HCT116 (cell line): Measurements from ENCODE around the gene KCNE5. TPM values are rescaled to one million over a fixed set of nuclear protein-coding genes. Genes with fewer than 3 reads are reported as not detected.

Experiments used
- ATAC-seq: fragments of 200-7000 bp; cut with Tn5 transposase; 2 replicates; pipeline ENCODE4 v1.9.1; 2020; ENCODE audit warnings: mild to moderate bottlenecking, moderate library complexity
- BruUV-seq: library from RNA; stranded (reverse); fragments of 400-500 nt; replicated peaks from 2 replicates; lab custom pipeline; 2021; lab: Mats Ljungman, UMichigan
- CTCF ChIA-PET: fragments of 300-600 bp; sonication (Branson Sonifier 250); formaldehyde crosslinking; loops from one replicate; lab custom pipeline; 2021; ENCODE audit warnings: antibody characterized with exemption; lab: Charles Lee
- POLR2A ChIA-PET: fragments of 300-600, 350-600 bp; sonication (Branson Sonifier 250); formaldehyde crosslinking; loops from one replicate; lab custom pipeline; 2021; ENCODE audit warnings: antibody characterized with exemption; lab: Charles Lee
- RAD21 ChIA-PET, 2 experiments: fragments of 300-600 bp; sonication (Branson Sonifier 250); formaldehyde crosslinking; loops; one replicate each; lab custom pipeline; 2023; ENCODE audit warnings: low total read pairs in 2 of 2; ENCODE audit not compliant: uncharacterized antibody in 2 of 2, unreplicated experiment in 2 of 2, low non-redundant PET in 1 of 2; lab: Charles Lee
- DNase-seq: peaks from one replicate; pipeline ENCODE4 v3.0.0-alpha.2; 2010; ENCODE audit warnings: low read depth, low spot score
- H2AFZ ChIP-seq: fragments of 200-600 bp; shearing (Covaris generic), sonication (generic); 2 replicates; pipeline ENCODE4 v1.6.1; 2017; ENCODE audit warnings: low read depth, mixed run types, mixed read lengths, antibody characterized with exemption, low read length; ENCODE audit not compliant: poor library complexity, severe bottlenecking
- H3K27ac ChIP-seq: 2 replicates; pipeline ENCODE4 v1.5.1; 2012; ENCODE audit warnings: low read depth, low read length
- H3K27me3 ChIP-seq: fragments of 200-600 bp; sonication (generic); 2 replicates; pipeline ENCODE4 v1.6.1; 2016; ENCODE audit warnings: mixed run types, low read length, mixed read lengths; ENCODE audit not compliant: insufficient read depth
- H3K36me3 ChIP-seq, 2 experiments: fragments of 200-500 bp in 1 of 2; fragments of 200-600 bp in 1 of 2; sonication (Bioruptor generic) in 1 of 2; sonication (generic) in 1 of 2; 2 replicates each; pipeline versions ENCODE4 v1.5.1 to v1.6.1; 2014 to 2016; ENCODE audit warnings: low read length in 2 of 2, inconsistent platforms in 1 of 2, mixed read lengths in 1 of 2, mixed run types in 1 of 2; ENCODE audit not compliant: insufficient read depth in 2 of 2, control insufficient read depth in 1 of 2
- H3K4me1 ChIP-seq, 2 experiments: fragments of 200-600 bp in 1 of 2; sonication (generic) in 1 of 2; 2 replicates each; pipeline versions ENCODE4 v1.5.1 to v1.6.1; 2012 to 2017; ENCODE audit warnings: low read length in 2 of 2, inconsistent platforms in 1 of 2, mild to moderate bottlenecking in 1 of 2, mixed read lengths in 1 of 2, mixed run types in 1 of 2, moderate library complexity in 1 of 2; ENCODE audit not compliant: insufficient read depth in 2 of 2, control insufficient read depth in 1 of 2
- H3K4me2 ChIP-seq: fragments of 200-600 bp; sonication (generic); 2 replicates; pipeline ENCODE4 v1.6.1; 2017; ENCODE audit warnings: mixed run types, low read length, mixed read lengths
- H3K4me3 ChIP-seq, 2 experiments: fragments of 200-600 bp in 1 of 2; sonication (generic) in 1 of 2; replicated peaks in 1 of 2; 2 replicates each; pipeline ENCODE4 v1.5.1; 2011 to 2016; ENCODE audit warnings: low read length in 2 of 2, control low read depth in 1 of 2, low read depth in 1 of 2, mild to moderate bottlenecking in 1 of 2, mixed read lengths in 1 of 2, mixed run types in 1 of 2
- H3K79me2 ChIP-seq: fragments of 200-600 bp; sonication (generic); 2 replicates; pipeline ENCODE4 v1.6.1; 2017; ENCODE audit warnings: mild to moderate bottlenecking, mixed run types, low read length, moderate library complexity, mixed read lengths; ENCODE audit not compliant: insufficient read depth
- H3K9ac ChIP-seq: fragments of 200-600 bp; sonication (generic); 2 replicates; pipeline ENCODE4 v1.6.1; 2016; ENCODE audit warnings: low read length, mixed read lengths
- H3K9me2 ChIP-seq: fragments of 200-600 bp; sonication (generic), shearing (Covaris generic); 2 replicates; pipeline ENCODE4 v1.6.1; 2017; ENCODE audit warnings: mixed run types, mild to moderate bottlenecking, moderate library complexity; ENCODE audit not compliant: insufficient read depth
- H3K9me3 ChIP-seq, 2 experiments: fragments of 200-500 bp in 1 of 2; fragments of 200-600 bp in 1 of 2; sonication (Bioruptor generic) in 1 of 2; sonication (generic) in 1 of 2; 2 replicates each; pipeline ENCODE4 v1.6.1; 2014 to 2017; ENCODE audit warnings: low read length in 2 of 2, mixed read lengths in 2 of 2, inconsistent platforms in 1 of 2, low read depth in 1 of 2, mild to moderate bottlenecking in 1 of 2, mixed run types in 1 of 2, moderate library complexity in 1 of 2; ENCODE audit not compliant: control insufficient read depth in 1 of 2, insufficient read depth in 1 of 2
- H4K20me1 ChIP-seq: fragments of 200-600 bp; sonication (generic), shearing (Covaris generic); 2 replicates; pipeline ENCODE4 v1.6.1; 2017; ENCODE audit warnings: mixed run types, mild to moderate bottlenecking, moderate library complexity; ENCODE audit not compliant: insufficient read depth
- CBX3 ChIP-seq: IDR thresholded peaks from 2 replicates; pipeline ENCODE4 v1.6.1; 2012; ENCODE audit warnings: low read depth
- CEBPB ChIP-seq: IDR thresholded peaks from 2 replicates; pipeline ENCODE4 v1.6.1; 2012; ENCODE audit warnings: low read depth
- EGR1 ChIP-seq: IDR thresholded peaks from 2 replicates; pipeline ENCODE4 v1.6.1; 2012; ENCODE audit warnings: low read depth
- ELF1 ChIP-seq: IDR thresholded peaks from 2 replicates; pipeline ENCODE4 v1.6.1; 2012; ENCODE audit warnings: low read depth, borderline replicate concordance
- EZH2 ChIP-seq: fragments of 200-600 bp; sonication (generic); IDR thresholded peaks from 2 replicates; pipeline ENCODE4 v1.6.1; 2017; ENCODE audit warnings: antibody characterized with exemption, mixed run types
- FOSL1 ChIP-seq: IDR thresholded peaks from 2 replicates; pipeline ENCODE4 v1.6.1; 2012; ENCODE audit warnings: low read depth
- MAX ChIP-seq: IDR thresholded peaks from 2 replicates; pipeline ENCODE4 v1.6.1; 2012
- POLR2A ChIP-seq: IDR thresholded peaks from 2 replicates; pipeline ENCODE4 v1.7.0; 2011; ENCODE audit warnings: borderline replicate concordance; ENCODE audit not compliant: insufficient read depth, insufficient read length; ENCODE audit errors: extremely low read depth
- POLR2AphosphoS5 ChIP-seq: IDR thresholded peaks from 2 replicates; pipeline ENCODE4 v1.6.1; 2011; ENCODE audit warnings: mild to moderate bottlenecking, low read depth, low read length, moderate library complexity
- SRF ChIP-seq: IDR thresholded peaks from 2 replicates; pipeline ENCODE4 v1.6.1; 2012; ENCODE audit warnings: low read depth
- TCF7L2 ChIP-seq: IDR thresholded peaks from 2 replicates; pipeline ENCODE4 v1.7.0; 2011; ENCODE audit warnings: borderline replicate concordance, inconsistent platforms; ENCODE audit not compliant: insufficient read depth, insufficient read length; ENCODE audit errors: extremely low read depth
- YY1 ChIP-seq: IDR thresholded peaks from 2 replicates; pipeline ENCODE4 v1.6.1; 2011; ENCODE audit warnings: low read length, low read depth, moderate library complexity, mild to moderate bottlenecking; ENCODE audit not compliant: insufficient replicate concordance; ENCODE audit errors: extremely low read depth
- ZFX ChIP-seq: fragments of 450-650 bp; IDR thresholded peaks from 2 replicates; pipeline ENCODE4 v1.6.1; 2017
- ZNF274 ChIP-seq: fragments of 200-500 bp; sonication (Bioruptor generic); IDR thresholded peaks from 2 replicates; pipeline ENCODE4 v1.6.1; 2014; ENCODE audit warnings: mild to moderate bottlenecking, low read depth, low read length, inconsistent platforms
- intact Hi-C: fragments of 100-400 bp; cut with micrococcal nuclease; formaldehyde crosslinking; loops from 2 replicates; pipeline ENCODE4 v1.10.0; 2022
- total RNA-seq: library from RNA; stranded (reverse); gene quantifications from one replicate; pipeline ENCODE4 v1.2.1, GENCODE V29; 2021; ENCODE audit not compliant: unreplicated experiment
- TF ChIP-seq, protein P1 (sequence below): IDR thresholded peaks from 2 replicates; pipeline ENCODE4 v1.6.1; 2011; ENCODE audit warnings: mild to moderate bottlenecking, low read length, moderate library complexity; ENCODE audit not compliant: insufficient replicate concordance; ENCODE audit errors: extremely low read depth

Gene KCNE5
- total RNA-seq, 1 experiment from 2014 or later: not detected

DNA sequence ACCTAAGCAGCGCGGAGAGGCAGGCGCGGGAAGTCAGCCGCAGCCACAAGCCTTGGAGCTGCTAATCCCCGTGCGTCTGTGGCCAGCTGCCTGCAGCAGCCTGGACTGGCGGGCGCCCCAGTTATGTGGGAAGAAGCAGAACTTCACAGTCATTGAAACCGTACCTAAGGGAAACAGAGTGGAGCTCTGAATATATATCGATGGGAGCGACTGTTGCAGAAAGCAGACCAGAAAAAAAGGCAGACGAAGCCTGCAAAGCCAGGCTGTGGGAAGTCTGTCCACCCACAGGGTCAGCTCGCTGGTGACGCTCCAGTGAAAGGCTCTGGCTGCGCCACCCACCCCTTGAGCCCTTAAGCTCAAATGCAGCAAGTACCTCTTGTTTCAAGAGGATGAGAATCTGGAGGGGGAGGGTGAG, 24.7 kb downstream of the KCNE5 start:
- TF ChIP-seq EGR1: no peak
- TF ChIP-seq MAX: no peak
- TF ChIP-seq, all 23 proteins: peak for 0
- no peaks in the 10 kb centered on the region for H4K20me1 ChIP-seq
- BruUV-seq: no TSS peak
- ChIA-PET CTCF (no interaction called here), RAD21 (no interaction called here), POLR2A (no interaction called here)
- intact Hi-C loops: no loop called here
- H3K9ac ChIP-seq: no peak overlapping the region
- no peak overlapping the region for H3K4me2 ChIP-seq
- H3K79me2 ChIP-seq: no peaks in the 10 kb centered on the region
- ATAC-seq (no peak), DNase-seq (no peak)
- no peak overlapping the region for H2AFZ ChIP-seq
- no peaks in the 10 kb centered on the region for H3K9me2 ChIP-seq
- no peaks in the 10 kb centered on the region for H3K9me3 ChIP-seq
- H3K36me3 ChIP-seq: no peaks in the 10 kb centered on the region
- H3K27ac ChIP-seq: no peak overlapping the region
- peaks cover 4% of the 10 kb centered on the region; the same call in 1 of the 2 replicates for H3K27me3 ChIP-seq
- no peak overlapping the region for H3K4me3 ChIP-seq
- no peaks in the 10 kb centered on the region for H3K4me1 ChIP-seq

DNA sequence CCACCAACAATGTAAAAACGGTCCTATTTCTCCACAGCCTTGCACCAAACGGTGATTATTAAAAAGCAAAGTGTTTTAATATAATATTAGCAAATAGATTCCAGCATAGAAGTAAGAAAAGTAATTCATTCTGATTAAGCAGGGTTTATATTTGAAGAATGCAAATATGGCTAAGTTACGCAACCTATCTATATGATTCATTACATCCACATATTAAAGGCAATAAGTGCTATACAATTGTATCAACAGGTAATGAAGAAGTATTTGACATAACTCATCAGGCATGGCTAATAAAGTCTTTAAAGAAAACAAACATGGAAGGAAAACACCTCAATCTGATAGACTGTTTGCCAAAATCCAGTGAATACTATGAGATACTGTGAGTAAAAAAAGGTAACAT, 29.0 kb downstream of the KCNE5 start:
- no peak for TF ChIP-seq FOSL1
- TF ChIP-seq CEBPB: no peak
- TF ChIP-seq CBX3: no peak
- no peak for TF ChIP-seq POLR2AphosphoS5
- no peak for TF ChIP-seq ZFX
- TF ChIP-seq ELF1: no peak
- TF ChIP-seq, protein P1, sequence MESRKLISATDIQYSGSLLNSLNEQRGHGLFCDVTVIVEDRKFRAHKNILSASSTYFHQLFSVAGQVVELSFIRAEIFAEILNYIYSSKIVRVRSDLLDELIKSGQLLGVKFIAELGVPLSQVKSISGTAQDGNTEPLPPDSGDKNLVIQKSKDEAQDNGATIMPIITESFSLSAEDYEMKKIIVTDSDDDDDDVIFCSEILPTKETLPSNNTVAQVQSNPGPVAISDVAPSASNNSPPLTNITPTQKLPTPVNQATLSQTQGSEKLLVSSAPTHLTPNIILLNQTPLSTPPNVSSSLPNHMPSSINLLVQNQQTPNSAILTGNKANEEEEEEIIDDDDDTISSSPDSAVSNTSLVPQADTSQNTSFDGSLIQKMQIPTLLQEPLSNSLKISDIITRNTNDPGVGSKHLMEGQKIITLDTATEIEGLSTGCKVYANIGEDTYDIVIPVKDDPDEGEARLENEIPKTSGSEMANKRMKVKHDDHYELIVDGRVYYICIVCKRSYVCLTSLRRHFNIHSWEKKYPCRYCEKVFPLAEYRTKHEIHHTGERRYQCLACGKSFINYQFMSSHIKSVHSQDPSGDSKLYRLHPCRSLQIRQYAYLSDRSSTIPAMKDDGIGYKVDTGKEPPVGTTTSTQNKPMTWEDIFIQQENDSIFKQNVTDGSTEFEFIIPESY: no peak
- TF ChIP-seq TCF7L2: no peak
- TF ChIP-seq ZNF274: no peak
- no peak for TF ChIP-seq MAX
- TF ChIP-seq SRF: no peak
- TF ChIP-seq POLR2A: no peak
- TF ChIP-seq YY1: no peak
- no peak for TF ChIP-seq EGR1
- TF ChIP-seq EZH2: no peak
- no peak overlapping the region for H3K9ac ChIP-seq
- H3K36me3 ChIP-seq: no peaks in the 10 kb centered on the region
- POLR2A ChIA-PET: interaction anchor here (0.6 kb wide), 1 partner anchor 63 kb away, joined by 3 read pairs; no protein-coding TSS in a partner anchor
- RAD21 ChIA-PET: no interaction called here
- no peaks in the 10 kb centered on the region for H3K4me1 ChIP-seq
- H3K9me2 ChIP-seq: no peaks in the 10 kb centered on the region
- no peak overlapping the region for H2AFZ ChIP-seq
- H3K9me3 ChIP-seq: no peaks in the 10 kb centered on the region
- no peaks in the 10 kb centered on the region for H3K27me3 ChIP-seq
- H3K4me3 ChIP-seq: no peak overlapping the region
- no peaks in the 10 kb centered on the region for H4K20me1 ChIP-seq
- no peak overlapping the region for H3K4me2 ChIP-seq
- ATAC-seq (no peak), DNase-seq (no peak)
- no peaks in the 10 kb centered on the region for H3K79me2 ChIP-seq
- CTCF ChIA-PET: no interaction called here
- BruUV-seq: no TSS peak
- intact Hi-C loops: no loop called here
- no peak overlapping the region for H3K27ac ChIP-seq
